ENCODE data around the gene CCL19.
A peak's percentile ranks its signal among the peaks of the same experiment; 100 is the strongest.

DNA sequence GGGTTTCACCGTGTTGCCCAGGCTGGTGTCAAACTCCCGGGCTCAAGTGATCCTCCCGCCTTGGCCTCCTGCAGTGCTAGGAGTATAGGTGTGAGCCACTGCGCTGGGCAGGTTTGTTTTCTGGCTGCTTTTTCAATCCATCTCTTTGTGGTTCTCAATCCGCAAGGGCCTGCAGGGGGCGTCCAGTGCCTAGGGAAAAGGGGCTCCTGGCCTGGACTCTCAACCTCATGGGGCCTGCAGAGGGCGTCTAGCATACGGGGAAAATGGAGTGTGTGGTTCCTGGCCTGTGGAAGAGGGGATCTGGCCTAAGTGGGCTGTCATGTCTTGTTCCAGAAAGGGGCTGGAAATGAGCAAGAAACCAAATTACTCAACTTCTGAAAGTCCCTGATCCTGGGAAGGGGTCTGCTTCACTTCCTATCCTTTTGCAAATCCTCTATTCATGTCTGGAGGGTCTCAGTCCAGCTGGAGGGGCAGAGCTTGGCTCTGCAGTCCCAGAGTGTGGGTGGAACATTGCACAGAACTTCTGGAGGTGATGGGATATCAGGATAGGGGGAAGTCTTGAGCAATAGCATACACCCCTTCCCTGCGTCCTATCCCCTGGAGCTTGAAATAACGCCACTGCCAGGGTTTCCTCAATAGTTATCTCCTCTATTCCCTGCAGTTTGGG lies 15.9 kb downstream of the CCL19 start:
- TF ChIP-seq POLR2A (IDR thresholded peaks at IDR 0.05) (no peak), EP300 (IDR thresholded peaks at IDR 0.05) (no peak)
- TF ChIP-seq, protein P1, sequence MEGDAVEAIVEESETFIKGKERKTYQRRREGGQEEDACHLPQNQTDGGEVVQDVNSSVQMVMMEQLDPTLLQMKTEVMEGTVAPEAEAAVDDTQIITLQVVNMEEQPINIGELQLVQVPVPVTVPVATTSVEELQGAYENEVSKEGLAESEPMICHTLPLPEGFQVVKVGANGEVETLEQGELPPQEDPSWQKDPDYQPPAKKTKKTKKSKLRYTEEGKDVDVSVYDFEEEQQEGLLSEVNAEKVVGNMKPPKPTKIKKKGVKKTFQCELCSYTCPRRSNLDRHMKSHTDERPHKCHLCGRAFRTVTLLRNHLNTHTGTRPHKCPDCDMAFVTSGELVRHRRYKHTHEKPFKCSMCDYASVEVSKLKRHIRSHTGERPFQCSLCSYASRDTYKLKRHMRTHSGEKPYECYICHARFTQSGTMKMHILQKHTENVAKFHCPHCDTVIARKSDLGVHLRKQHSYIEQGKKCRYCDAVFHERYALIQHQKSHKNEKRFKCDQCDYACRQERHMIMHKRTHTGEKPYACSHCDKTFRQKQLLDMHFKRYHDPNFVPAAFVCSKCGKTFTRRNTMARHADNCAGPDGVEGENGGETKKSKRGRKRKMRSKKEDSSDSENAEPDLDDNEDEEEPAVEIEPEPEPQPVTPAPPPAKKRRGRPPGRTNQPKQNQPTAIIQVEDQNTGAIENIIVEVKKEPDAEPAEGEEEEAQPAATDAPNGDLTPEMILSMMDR (IDR thresholded peaks at IDR 0.05), result peak; percentile 30 to 46 (median 39)
